Vagina (tissue), 2 donors: ENCODE data around the gene ATP5MG. TPM values are rescaled to one million over a fixed set of nuclear protein-coding genes. Genes with fewer than 3 reads are reported as not detected.

Source experiments
- DNase-seq, 2 donors: peaks; one replicate each; pipeline ENCODE4 v3.0.0-alpha.2; 2017; ENCODE audit errors: extremely low spot score in 2 of 2
- H3K27ac ChIP-seq: fragments of 200-600 bp; sonication (generic); one replicate; pipeline ENCODE4 v1.5.1; 2019
- H3K27me3 ChIP-seq: fragments of 200-600 bp; sonication (generic); one replicate; pipeline ENCODE4 v1.5.1; 2019
- H3K36me3 ChIP-seq, 2 donors: fragments of 200-600 bp; sonication (generic); one replicate each; pipeline ENCODE4 v1.5.1; 2017 to 2019
- H3K4me1 ChIP-seq: fragments of 200-600 bp; sonication (generic); one replicate; pipeline ENCODE4 v1.5.1; 2019
- H3K4me3 ChIP-seq, 2 donors: fragments of 200-600 bp; sonication (generic); 1 replicate in 1 of 2; 2 replicates in 1 of 2; pipeline ENCODE4 v1.5.1; 2016 to 2019
- H3K9me3 ChIP-seq: fragments of 200-600 bp; sonication (generic); one replicate; pipeline ENCODE4 v1.5.1; 2019
- CTCF ChIP-seq, 3 experiments: fragments of 450-650 bp in 2 of 3; fragments of 200-600 bp in 1 of 3; sonication (generic) in 1 of 3; IDR thresholded peaks; one replicate each; pipeline ENCODE4 v1.5.1; 2017 to 2019; ENCODE audit warnings: antibody characterized with exemption in 3 of 3, mild to moderate bottlenecking in 2 of 3, moderate library complexity in 2 of 3
- POLR2A ChIP-seq, 2 donors: fragments of 450-650 bp; IDR thresholded peaks; one replicate each; pipeline ENCODE4 v1.6.1; 2017; ENCODE audit warnings: antibody characterized with exemption in 2 of 2, mild to moderate bottlenecking in 2 of 2, moderate library complexity in 2 of 2
- POLR2AphosphoS5 ChIP-seq, 2 donors: sonication (generic); formaldehyde crosslinking; IDR thresholded peaks; one replicate each; pipeline ENCODE4 v1.9.0; 2017; ENCODE audit warnings: antibody characterized with exemption in 2 of 2, mild to moderate bottlenecking in 2 of 2, low read depth in 1 of 2; ENCODE audit not compliant: insufficient read depth in 1 of 2
- intact Hi-C: fragments of 100-400 bp; cut with DNase I; formaldehyde crosslinking; loops from one replicate; pipeline ENCODE4 v1.15.1; 2023
- total RNA-seq: library from RNA; depleted of rRNA; stranded (reverse); fragments of >200 nt; gene quantifications from one replicate; pipeline ENCODE4 v1.2.3, GENCODE V29; 2016

ATP5MG gene
- total RNA-seq, 1 donor from 2014 or later, result 169 TPM

GRCh38 chr11:118374729-118375128 is 26.7 kb upstream of the ATP5MG start:
- no peaks in the 10 kb centered on the region for H3K4me1 ChIP-seq

GRCh38 chr11:118375978-118376377 is 25.4 kb upstream of the ATP5MG start:
- no peaks in the 10 kb centered on the region for H3K4me1 ChIP-seq
- no peaks in the 10 kb centered on the region for H3K27me3 ChIP-seq
- no peak for DNase-seq
- no peaks in the 10 kb centered on the region for H3K9me3 ChIP-seq
- H3K27ac ChIP-seq, result no peak overlapping the region
- H3K36me3 ChIP-seq, result peaks cover 8 to 90% of the 10 kb centered on the region in 2 donors
- H3K4me3 ChIP-seq, result no peak overlapping the region
- intact Hi-C loops, result no loop called here
- TF ChIP-seq CTCF (IDR thresholded peaks at IDR 0.05), result no peak

More at GRCh38 chr11:118374729-118375128, 26.7 kb upstream of the ATP5MG start:
- H3K27ac ChIP-seq, result no peak overlapping the region
- DNase-seq, result no peak
- no peaks in the 10 kb centered on the region for H3K9me3 ChIP-seq
- intact Hi-C loops, result no loop called here
- TF ChIP-seq POLR2AphosphoS5 (IDR thresholded peaks at IDR 0.05; ENCODE audit: insufficient read depth in 1 of 2, low read depth in 1 of 2), result no peak
- H3K4me3 ChIP-seq, result no peak overlapping the region
- no peaks in the 10 kb centered on the region for H3K27me3 ChIP-seq
- peaks cover 11 to 91% of the 10 kb centered on the region in 2 donors for H3K36me3 ChIP-seq

GRCh38 chr11:118379497-118379896 is 21.9 kb upstream of the ATP5MG start:
- H3K9me3 ChIP-seq, result no peaks in the 10 kb centered on the region
- no peak for DNase-seq
- no peak for TF ChIP-seq POLR2A (IDR thresholded peaks at IDR 0.05)
- no peak for TF ChIP-seq CTCF (IDR thresholded peaks at IDR 0.05)
- no peak for TF ChIP-seq POLR2AphosphoS5 (IDR thresholded peaks at IDR 0.05; ENCODE audit: insufficient read depth in 1 of 2, low read depth in 1 of 2)
- no peaks in the 10 kb centered on the region for H3K4me1 ChIP-seq
- H3K4me3 ChIP-seq, result no peak overlapping the region
- no peaks in the 10 kb centered on the region for H3K27me3 ChIP-seq
- peaks cover 3 to 88% of the 10 kb centered on the region in 2 donors for H3K36me3 ChIP-seq
- intact Hi-C loops, result no loop called here
- no peak overlapping the region for H3K27ac ChIP-seq

GRCh38 chr11:118380571-118380970 is 20.8 kb upstream of the ATP5MG start:
- DNase-seq, result no peak
- Histone ChIP-seq H3K9me3 (no peaks in the 10 kb centered on the region), H3K4me3 (no peak overlapping the region), H3K27ac (no peak overlapping the region), H3K36me3 (peaks cover 3 to 91% of the 10 kb centered on the region in 2 donors), H3K4me1 (no peaks in the 10 kb centered on the region), H3K27me3 (no peaks in the 10 kb centered on the region)
- intact Hi-C loops, result no loop called here
- TF ChIP-seq POLR2AphosphoS5 (IDR thresholded peaks at IDR 0.05; ENCODE audit: insufficient read depth in 1 of 2, low read depth in 1 of 2), result no peak
- TF ChIP-seq CTCF (IDR thresholded peaks at IDR 0.05), result no peak
- no peak for TF ChIP-seq POLR2A (IDR thresholded peaks at IDR 0.05)

- H3K36me3 ChIP-seq, result peaks cover 3 to 97% of the 10 kb centered on the region in 2 donors
Observed at GRCh38 chr11:118382954-118383353, 18.5 kb upstream of the ATP5MG start.

More at GRCh38 chr11:118382954-118383353, 18.5 kb upstream of the ATP5MG start:
- no peak overlapping the region for H3K27ac ChIP-seq
- H3K4me1 ChIP-seq, result no peaks in the 10 kb centered on the region
- no peak for TF ChIP-seq POLR2A (IDR thresholded peaks at IDR 0.05)
- TF ChIP-seq CTCF (IDR thresholded peaks at IDR 0.05), result no peak
- TF ChIP-seq POLR2AphosphoS5 (IDR thresholded peaks at IDR 0.05; ENCODE audit: insufficient read depth in 1 of 2, low read depth in 1 of 2), result no peak
- H3K9me3 ChIP-seq, result no peaks in the 10 kb centered on the region
- no peak for DNase-seq
- intact Hi-C loops, result no loop called here
- no peak overlapping the region for H3K4me3 ChIP-seq
- no peaks in the 10 kb centered on the region for H3K27me3 ChIP-seq
